Stomach (tissue), 4 donors: Measurements from ENCODE around the gene PNMA1.

Source experiments
- EP300 ChIP-seq: sonication (generic); formaldehyde crosslinking; IDR thresholded peaks from one replicate; pipeline ENCODE4 v1.6.1; 2017; ENCODE audit warnings: antibody characterized with exemption
- POLR2A ChIP-seq, 4 donors: fragments of 450-650 bp; IDR thresholded peaks; one replicate each; pipeline ENCODE4 v1.6.1; 2016; ENCODE audit warnings: antibody characterized with exemption in 4 of 4, control low read depth in 2 of 4, mild to moderate bottlenecking in 1 of 4, moderate library complexity in 1 of 4
- POLR2AphosphoS5 ChIP-seq, 3 donors: sonication (generic); formaldehyde crosslinking; IDR thresholded peaks; one replicate each; pipeline ENCODE4 v1.6.1; 2016; ENCODE audit warnings: antibody characterized with exemption in 3 of 3
- TF ChIP-seq, protein P1 (sequence below), 7 experiments: fragments of 450-650 bp in 4 of 7; fragments of 200-600 bp in 3 of 7; sonication (generic) in 3 of 7; IDR thresholded peaks; one replicate each; pipeline ENCODE4 v1.5.1; 2016 to 2019; ENCODE audit warnings: antibody characterized with exemption in 7 of 7, control low read depth in 2 of 7, mild to moderate bottlenecking in 1 of 7

DNA sequence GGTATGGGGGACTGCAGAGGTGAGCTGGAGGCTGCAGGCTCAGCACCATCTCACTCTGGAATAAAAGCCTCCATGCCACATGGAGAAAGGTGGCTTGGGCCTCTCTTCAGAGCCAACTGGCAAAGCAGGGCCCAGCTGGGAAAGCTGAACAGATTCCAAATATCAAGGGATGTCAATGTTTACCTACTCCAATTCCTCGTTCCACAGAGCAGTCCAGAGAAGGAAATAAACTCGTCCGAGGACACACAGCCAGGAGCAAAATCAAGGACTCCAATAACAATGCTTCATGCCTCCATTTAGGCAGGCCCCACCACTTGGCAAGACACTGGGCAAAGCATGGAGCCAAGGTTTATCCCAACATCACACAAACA, 36.3 kb upstream of the PNMA1 start:
- TF ChIP-seq, protein P1, sequence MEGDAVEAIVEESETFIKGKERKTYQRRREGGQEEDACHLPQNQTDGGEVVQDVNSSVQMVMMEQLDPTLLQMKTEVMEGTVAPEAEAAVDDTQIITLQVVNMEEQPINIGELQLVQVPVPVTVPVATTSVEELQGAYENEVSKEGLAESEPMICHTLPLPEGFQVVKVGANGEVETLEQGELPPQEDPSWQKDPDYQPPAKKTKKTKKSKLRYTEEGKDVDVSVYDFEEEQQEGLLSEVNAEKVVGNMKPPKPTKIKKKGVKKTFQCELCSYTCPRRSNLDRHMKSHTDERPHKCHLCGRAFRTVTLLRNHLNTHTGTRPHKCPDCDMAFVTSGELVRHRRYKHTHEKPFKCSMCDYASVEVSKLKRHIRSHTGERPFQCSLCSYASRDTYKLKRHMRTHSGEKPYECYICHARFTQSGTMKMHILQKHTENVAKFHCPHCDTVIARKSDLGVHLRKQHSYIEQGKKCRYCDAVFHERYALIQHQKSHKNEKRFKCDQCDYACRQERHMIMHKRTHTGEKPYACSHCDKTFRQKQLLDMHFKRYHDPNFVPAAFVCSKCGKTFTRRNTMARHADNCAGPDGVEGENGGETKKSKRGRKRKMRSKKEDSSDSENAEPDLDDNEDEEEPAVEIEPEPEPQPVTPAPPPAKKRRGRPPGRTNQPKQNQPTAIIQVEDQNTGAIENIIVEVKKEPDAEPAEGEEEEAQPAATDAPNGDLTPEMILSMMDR (IDR thresholded peaks at IDR 0.05) = no peak
- TF ChIP-seq POLR2A (IDR thresholded peaks at IDR 0.05) (no peak), POLR2AphosphoS5 (IDR thresholded peaks at IDR 0.05) (peak in 1 of 3 donors; percentile 34), EP300 (no peak)
